Aortic smooth muscle cell (primary cell): ENCODE measurements around the gene SPHKAP. TPM values are rescaled to one million over a fixed set of nuclear protein-coding genes. Genes with fewer than 3 reads are reported as not detected.

Experiments
- total RNA-seq: library from RNA; depleted of rRNA; stranded (reverse); fragments of >200 nt; gene quantifications from 2 replicates; pipeline ENCODE4 v1.2.3, GENCODE V29; 2014

The SPHKAP gene, protein sequence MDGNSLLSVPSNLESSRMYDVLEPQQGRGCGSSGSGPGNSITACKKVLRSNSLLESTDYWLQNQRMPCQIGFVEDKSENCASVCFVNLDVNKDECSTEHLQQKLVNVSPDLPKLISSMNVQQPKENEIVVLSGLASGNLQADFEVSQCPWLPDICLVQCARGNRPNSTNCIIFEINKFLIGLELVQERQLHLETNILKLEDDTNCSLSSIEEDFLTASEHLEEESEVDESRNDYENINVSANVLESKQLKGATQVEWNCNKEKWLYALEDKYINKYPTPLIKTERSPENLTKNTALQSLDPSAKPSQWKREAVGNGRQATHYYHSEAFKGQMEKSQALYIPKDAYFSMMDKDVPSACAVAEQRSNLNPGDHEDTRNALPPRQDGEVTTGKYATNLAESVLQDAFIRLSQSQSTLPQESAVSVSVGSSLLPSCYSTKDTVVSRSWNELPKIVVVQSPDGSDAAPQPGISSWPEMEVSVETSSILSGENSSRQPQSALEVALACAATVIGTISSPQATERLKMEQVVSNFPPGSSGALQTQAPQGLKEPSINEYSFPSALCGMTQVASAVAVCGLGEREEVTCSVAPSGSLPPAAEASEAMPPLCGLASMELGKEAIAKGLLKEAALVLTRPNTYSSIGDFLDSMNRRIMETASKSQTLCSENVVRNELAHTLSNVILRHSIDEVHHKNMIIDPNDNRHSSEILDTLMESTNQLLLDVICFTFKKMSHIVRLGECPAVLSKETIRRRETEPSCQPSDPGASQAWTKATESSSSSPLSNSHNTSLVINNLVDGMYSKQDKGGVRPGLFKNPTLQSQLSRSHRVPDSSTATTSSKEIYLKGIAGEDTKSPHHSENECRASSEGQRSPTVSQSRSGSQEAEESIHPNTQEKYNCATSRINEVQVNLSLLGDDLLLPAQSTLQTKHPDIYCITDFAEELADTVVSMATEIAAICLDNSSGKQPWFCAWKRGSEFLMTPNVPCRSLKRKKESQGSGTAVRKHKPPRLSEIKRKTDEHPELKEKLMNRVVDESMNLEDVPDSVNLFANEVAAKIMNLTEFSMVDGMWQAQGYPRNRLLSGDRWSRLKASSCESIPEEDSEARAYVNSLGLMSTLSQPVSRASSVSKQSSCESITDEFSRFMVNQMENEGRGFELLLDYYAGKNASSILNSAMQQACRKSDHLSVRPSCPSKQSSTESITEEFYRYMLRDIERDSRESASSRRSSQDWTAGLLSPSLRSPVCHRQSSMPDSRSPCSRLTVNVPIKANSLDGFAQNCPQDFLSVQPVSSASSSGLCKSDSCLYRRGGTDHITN (N-terminal part only)
- total RNA-seq: 0.19 and 1.6 TPM in 2 replicates

DNA sequence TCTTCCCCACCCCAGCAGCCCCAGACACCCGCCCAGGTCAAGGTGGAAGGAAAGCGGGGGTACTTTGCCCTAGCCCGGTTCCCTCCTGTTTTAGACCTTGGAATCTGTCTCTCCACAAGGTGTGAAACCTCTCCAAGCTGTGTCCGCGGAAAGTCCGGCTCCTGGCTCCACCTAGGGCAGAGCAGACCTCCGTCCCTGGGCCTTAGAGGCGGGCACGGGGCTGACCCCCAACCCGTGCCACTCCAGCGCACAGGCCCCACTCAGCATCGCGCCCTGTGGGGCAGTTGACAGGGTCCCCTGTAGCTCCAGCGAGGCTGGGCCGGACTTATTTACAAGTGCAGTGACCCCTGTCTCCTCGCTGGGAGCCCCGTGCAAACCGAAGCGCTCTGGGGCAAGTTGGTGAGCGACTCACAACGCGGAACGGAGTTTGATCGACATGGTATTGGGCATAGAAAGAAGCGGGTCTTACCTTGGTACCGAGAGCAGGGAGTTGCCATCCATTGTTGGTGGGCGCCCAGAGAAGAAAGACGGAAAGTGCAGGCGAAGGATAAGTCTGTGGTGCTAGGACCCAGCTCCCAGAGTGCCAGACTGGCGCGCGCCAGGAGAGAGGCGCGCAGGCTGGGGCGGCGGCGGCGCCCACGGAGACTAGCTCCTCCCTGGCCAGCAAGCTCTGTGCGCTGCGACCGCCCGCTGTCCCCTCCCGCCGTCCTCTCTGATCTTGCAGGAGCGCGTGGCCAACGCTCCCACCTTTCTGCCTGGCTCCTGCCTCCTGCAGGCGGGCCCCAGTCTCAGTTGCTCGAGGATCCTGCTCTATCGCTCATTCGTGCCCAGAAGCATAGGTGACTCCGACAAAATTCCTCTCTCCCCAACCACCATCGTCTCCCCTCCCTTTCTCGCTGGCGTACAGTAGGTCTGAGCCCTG is at the start of gene SPHKAP:
Gene SPHKAP (minus strand): TSS at position 590 of the 922 bp plus-strand sequence. CDS start 89 bp downstream, at position 501.

